Measurements from ENCODE around the gene AXIN1.

AXIN1 gene

DNA sequence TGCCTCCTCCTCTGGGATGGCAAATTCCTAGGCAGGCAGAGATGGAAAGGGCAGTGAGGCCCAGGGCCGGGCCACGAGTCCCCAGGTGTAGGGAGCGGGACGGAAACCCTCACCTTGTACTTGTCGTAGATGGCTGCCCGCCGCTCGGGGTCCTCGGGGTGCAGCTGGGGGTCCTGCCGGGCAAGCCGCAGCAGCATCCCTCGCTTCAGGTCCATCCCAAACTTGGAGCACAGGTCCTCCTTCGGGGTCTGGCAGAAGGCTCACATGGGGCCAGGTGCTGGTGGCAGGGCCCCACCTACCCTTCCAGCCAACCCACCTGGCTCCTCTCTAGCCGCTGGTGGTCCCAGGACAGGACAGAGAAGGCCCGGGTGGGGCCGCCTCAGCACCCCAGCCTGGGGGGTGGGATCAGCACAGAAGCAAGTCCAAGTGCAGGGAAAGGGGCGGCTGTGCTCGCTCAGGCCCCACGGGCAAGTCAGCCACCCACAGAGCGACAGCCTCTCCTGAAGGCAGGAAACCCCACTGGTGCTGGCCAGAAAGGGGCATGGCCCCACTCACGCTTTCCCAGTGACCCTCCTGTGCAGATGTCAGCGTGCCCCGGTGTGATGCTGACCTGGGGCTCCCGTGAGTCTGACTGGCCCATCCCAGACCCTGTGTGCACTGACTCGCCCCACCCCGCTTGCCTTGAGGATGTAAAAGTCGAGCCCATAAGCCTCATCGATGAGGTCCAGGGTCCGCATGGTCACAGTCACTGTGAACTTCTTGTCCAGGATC, 16.1 kb upstream of the AXIN1 start:
- no peak for DNase-seq (ENCODE audit: low spot score)
- in situ Hi-C loops (cut with MboI; ENCODE audit: low pct_unique_long_range_greater_than_20kb, low sequenced_read_pairs, unreplicated experiment), result no loop called here
- no peak for TF ChIP-seq CTCF (IDR thresholded peaks at IDR 0.05; ENCODE audit: extremely low read depth, insufficient read depth, missing control alignments)

GRCh38 chr16:367333-367903, 14.9 kb upstream of the AXIN1 start:
- in situ Hi-C loops (cut with MboI; ENCODE audit: low pct_unique_long_range_greater_than_20kb, low sequenced_read_pairs, unreplicated experiment), result no loop called here
- no peak for DNase-seq (ENCODE audit: low spot score)
- no peak for TF ChIP-seq CTCF (IDR thresholded peaks at IDR 0.05; ENCODE audit: extremely low read depth, insufficient read depth, missing control alignments)

GRCh38 chr16:366476-366875, 14.0 kb upstream of the AXIN1 start:
- in situ Hi-C loops (cut with MboI; ENCODE audit: low pct_unique_long_range_greater_than_20kb, low sequenced_read_pairs, unreplicated experiment), result no loop called here
- TF ChIP-seq CTCF (IDR thresholded peaks at IDR 0.05; ENCODE audit: extremely low read depth, insufficient read depth, missing control alignments), result no peak
- no peak for DNase-seq (ENCODE audit: low spot score)

GRCh38 chr16:364595-365491, 12.3 kb upstream of the AXIN1 start:
- in situ Hi-C loops (cut with MboI; ENCODE audit: low pct_unique_long_range_greater_than_20kb, low sequenced_read_pairs, unreplicated experiment), result no loop called here
- DNase-seq (ENCODE audit: low spot score), result no peak

GRCh38 chr16:363766-364490, 11.4 kb upstream of the AXIN1 start:
- no peak for DNase-seq (ENCODE audit: low spot score)
- in situ Hi-C loops (cut with MboI; ENCODE audit: low pct_unique_long_range_greater_than_20kb, low sequenced_read_pairs, unreplicated experiment), result no loop called here
- TF ChIP-seq CTCF (IDR thresholded peaks at IDR 0.05; ENCODE audit: extremely low read depth, insufficient read depth, missing control alignments), result no peak

More at GRCh38 chr16:364595-365491, 12.3 kb upstream of the AXIN1 start:
- no peak for TF ChIP-seq CTCF (IDR thresholded peaks at IDR 0.05; ENCODE audit: extremely low read depth, insufficient read depth, missing control alignments)
